ENCODE data around the gene MADD.
"Not testable (repeated sequence)": the region's sequence is repeated elsewhere in the genome, so short reads cannot be mapped to it uniquely, and the experiment has no call there.

Gene MADD

GRCh38 chr11:47278058-47278457, 8.1 kb downstream of the MADD start:
- DNase-seq, result no peak

DNA sequence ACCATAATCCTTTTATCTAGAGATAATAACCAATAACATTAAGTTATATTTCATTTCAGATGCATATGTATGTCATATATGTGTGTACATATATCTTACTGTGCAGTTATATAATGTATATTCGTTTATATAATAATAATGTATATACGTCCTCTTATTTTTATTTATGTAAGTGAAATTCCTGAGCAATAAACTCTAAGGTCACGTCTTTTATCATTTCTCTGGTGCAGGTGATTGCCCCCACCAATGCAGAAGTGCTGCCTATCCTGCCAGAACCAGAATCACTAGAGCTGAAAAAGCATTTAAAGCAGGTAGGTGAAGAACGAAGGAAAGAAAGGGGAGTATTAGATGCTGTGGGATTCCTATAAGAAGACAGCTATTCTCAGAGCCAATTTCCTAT, 8.8 kb downstream of the MADD start:
- DNase-seq, result no peak

DNA sequence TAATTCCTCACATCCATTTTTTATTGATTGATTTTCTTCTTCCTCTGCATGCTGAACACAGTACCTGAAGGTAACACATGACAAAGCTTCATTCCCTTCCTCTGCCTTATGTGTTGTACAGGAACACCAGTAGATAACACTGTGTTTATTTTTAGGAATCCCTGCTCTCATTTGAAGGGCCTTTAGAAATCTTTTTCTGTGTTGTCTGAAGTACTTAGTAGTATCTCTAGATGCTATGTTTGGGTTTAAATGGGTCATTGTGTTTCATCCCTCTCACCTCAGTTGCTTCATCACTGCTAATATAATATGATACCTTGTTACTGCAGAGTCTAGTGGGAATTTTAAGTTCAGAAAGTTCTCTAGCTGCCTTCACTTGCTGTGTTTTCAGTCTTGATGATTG, 10.2 kb downstream of the MADD start:
- no peak for DNase-seq

DNA sequence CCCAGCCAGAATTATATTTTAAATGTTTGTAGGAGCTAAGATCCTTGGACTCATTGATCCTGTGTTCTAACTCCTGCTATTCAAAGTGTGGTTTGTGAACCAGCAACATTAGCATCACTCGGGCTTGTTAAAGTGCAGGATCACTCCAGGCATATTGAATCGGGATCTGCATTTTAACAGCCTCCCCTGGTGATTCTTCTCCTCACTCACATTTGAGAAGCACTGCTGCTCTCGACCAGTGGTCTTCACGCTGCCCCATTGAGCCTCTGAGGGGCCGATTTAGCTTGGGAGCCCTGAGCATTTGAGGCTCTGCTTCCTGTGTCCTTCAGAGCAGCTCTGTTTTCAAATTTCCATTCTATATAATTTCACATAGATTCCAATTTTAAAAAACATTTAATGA, 10.9 kb downstream of the MADD start:
- DNase-seq, result no peak

DNA sequence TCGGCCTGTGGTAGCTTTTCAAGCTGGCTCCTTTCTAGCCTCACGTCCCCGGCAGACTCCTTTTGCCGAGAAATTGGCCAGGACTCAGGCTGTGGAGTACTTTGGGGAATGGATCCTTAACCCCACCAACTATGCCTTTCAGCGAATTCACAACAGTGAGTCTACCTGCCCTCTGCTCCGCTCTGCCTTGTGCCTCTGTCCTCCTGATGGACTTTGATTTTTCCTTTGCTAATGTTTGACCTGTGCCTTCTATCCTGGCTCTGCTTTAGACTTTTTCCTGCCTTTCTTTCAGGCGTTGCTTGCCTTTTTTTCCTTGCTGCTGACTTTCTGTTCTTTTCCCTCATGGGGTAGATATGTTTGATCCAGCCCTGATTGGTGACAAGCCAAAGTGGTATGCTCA, 12.5 kb downstream of the MADD start:
- no peak for DNase-seq

DNA sequence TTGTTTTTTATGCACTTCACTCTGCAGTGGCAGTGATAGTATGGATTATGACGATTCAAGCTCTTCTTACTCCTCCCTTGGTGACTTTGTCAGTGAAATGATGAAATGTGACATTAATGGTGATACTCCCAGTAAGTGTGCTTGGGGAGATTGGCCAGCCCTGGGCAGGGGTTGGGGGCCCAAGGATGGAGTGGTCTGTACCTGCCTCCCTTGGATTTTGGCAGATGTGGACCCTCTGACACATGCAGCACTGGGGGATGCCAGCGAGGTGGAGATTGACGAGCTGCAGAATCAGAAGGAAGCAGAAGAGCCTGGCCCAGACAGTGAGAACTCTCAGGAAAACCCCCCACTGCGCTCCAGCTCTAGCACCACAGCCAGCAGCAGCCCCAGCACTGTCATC, 14.2 kb downstream of the MADD start:
- DNase-seq, result no peak

DNA sequence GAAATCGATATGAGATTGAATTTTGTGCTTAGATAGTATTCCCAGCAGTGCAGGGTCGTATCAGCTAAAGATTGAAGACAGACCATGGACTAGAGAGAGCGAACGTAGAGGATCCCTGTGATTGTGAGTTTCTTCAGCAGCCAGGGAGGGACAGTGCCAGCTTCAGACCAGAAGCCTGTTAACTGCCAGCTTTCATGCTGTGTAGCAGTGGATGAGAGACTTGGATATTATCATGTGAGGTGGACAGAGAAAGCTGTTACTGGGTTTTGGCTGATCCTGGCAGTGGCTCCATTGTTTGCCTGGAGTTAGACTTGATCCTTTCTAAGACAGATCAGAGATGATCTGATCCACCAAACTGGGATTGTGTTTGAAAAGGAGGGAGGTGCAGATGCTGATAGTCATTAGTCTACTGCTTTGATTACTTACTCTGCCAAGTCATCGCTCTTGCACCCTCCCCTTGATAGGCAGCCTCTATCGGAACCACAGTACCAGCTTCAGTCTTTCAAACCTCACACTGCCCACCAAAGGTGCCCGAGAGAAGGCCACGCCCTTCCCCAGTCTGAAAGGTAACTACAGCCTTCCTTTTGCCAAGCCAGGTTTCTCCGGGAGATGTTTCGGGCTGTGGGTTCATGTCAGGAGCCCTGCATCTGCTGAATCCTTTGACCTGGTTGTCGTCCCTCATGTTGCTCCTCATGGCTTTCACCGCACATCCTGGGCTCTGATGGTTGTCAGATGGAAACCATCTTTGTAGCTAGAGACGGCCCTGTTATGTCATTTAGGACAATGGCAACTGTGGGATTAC, 16.2 kb downstream of the MADD start:
- no peak for DNase-seq

DNA sequence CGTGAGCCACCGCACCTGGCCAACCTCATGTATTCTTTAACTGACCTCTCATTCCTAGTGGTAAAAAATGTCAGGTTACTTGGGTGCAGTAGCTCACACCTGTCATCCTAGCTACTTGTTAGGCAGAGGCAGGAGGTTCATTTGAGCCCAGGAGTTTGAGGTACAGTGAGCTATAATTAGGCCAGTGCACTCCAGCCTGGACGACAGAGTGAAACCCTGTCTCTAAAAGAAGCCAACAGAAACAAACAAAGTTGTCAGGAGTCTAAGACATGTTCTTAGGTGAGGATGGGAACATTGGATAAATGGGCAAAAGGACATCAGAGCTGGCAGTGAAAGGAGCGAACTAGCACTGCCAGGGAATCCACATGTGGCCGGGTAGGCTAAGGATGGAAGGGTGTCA, 18.1 kb downstream of the MADD start:
- no peak for DNase-seq

- no peak for DNase-seq
Measured at GRCh38 chr11:47289856-47290255, 19.9 kb downstream of the MADD start.

DNA sequence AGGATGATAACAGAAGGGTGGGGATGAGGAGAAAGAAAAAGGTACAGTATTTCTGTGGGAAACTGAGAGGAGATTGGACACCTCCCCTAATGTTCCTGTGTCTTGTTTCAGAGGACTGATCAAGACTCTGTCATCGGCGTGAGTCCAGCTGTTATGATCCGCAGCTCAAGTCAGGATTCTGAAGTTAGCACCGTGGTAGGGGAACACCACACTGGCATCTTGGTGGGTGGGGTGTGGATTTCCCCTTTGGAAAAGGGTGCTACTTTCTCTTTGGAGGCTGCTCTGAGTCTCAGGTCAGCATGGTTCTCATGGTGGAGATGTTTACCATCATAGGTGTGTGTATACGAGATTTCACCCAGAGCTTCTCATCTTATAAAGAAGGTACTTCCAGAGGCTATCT, 25.5 kb downstream of the MADD start:
- DNase-seq, result no peak

- DNase-seq, result no peak
Measured at GRCh38 chr11:47296045-47296444, 26.1 kb downstream of the MADD start.

GRCh38 chr11:47299078-47299477, 29.1 kb downstream of the MADD start:
- DNase-seq, result no peak

- DNase-seq, result no peak
Measured at GRCh38 chr11:47302853-47303252, 32.9 kb downstream of the MADD start.

GRCh38 chr11:47305734-47306483, 36.0 kb downstream of the MADD start:
- no peak for DNase-seq

- DNase-seq, result no peak
Measured at GRCh38 chr11:47306484-47306844, 36.5 kb downstream of the MADD start.

DNA sequence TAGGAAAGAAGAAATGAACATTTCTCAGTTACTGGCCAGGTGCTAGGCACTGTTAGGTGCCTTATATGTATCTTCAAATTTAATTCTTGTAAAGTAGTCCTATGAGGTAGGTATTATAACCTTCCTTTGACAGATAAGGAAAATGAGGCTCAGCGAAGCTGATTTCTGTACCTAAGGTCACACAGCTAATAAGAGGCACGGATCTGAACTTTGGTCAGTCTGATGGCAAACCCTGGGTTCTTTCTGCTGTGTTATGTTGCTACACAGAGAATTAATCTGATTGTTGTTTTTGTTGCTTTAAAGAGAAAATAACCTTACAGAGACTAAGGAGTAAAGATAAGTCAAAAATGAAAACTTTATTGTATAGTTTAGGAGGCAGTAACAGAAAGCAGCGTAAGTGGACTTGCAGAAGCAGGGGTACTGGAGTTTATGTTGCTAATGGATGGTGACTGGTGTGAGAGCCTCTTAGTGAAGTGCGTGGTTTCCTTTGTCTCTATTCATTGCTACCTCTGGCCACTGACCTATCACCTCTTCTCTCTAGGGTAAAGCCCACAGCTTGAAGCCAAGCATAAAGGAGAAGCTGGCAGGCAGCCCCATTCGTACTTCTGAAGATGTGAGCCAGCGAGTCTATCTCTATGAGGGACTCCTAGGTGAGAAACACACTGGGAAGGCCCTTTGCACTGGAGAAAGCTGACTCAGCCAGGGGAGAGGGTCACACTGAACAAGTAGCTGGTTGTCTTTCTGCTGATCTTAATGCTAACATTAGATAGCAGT, 38.3 kb downstream of the MADD start:
- no peak for DNase-seq

DNA sequence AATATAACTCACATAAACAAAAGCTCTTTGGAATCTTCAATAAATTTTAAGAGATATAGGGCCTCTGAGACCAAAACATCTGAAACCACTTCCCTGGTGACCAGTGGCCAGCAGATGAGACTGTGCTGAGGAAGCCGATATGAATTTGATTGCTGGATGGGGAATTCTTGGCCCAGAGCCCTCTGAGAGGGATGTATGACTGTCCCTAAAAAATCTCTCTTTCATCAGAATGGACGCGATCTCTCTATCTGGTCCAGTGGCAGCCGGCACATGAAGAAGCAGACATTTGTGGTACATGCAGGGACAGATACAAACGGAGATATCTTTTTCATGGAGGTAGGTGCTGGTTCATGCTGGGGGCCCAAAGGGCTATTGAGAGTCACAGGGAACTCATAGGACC, 45.1 kb downstream of the MADD start:
- no peak for DNase-seq

DNA sequence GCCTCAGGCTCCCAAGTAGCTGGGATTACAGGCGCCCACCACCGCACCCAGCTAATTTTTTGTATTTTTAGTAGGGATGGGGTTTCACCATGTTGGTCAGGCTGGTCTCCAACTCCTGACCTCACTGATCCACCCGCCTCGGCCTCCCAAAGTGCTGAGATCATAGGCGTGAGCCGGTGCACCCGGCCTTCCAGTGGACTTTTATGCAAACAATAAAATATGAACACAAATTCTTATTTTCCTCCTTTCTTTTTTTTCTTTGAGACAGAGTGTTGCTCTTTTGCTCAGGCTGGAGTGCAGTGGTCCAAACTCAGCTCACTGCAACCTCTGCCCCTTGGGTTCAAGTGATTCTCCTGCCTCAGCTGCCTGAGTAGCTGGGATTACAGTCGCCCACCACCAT, 46.6 kb downstream of the MADD start:
- not testable (repeated sequence) for DNase-seq

DNA sequence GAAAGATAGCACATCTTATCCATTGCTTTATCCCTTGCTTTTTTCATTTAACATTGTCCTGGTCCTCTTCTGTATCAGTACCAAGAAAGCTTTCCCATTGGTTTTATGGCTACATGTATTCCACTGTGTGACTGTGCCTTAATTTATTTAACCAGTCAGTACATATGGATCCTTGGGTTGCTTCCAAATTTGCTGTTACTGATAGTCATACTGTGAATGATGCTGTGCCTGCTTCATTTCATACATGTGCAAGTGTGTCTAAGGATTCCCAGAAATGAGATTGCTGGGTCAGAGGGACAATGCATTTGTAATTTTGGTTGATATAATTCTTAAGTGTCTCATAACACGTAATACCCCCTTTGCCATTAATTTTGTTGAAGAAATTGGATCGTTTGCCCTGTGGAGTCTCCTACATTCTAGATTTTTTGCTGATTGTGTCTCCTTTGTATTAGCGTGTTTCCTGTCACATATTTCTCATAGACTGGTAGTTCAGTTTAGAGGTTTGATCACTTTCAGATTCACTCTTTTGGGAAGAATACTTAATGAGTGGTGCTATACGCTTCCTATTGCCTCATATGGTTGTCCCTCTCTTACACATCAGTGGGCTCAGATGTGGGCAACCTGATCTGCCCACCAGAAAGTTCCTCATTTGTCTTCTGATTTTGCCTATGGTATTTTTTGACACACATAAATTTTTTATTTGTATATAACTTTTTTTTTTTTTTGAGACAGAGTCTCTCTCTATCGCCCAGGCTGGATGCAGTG, 47.3 kb downstream of the MADD start:
- no peak for DNase-seq

DNA sequence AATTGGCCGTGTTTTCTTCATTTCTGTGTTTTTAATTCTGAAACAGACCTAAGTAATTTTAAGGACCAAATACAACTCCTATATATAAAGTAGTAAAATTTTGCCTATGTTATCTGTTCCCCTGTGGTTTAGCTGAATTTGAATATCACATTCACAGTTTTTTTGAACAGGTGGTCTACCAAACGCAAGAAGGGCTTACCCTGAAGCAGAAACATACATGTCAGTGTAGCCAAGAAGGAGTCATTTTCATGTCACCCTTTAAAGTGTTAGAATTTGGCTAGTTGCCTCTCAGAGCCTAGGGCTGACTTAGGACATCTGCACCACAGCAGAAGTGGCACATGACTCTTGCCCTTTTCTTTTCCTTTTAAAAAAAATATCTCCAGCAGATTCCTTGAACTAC, 48.2 kb downstream of the MADD start:
- DNase-seq, result no peak

DNA sequence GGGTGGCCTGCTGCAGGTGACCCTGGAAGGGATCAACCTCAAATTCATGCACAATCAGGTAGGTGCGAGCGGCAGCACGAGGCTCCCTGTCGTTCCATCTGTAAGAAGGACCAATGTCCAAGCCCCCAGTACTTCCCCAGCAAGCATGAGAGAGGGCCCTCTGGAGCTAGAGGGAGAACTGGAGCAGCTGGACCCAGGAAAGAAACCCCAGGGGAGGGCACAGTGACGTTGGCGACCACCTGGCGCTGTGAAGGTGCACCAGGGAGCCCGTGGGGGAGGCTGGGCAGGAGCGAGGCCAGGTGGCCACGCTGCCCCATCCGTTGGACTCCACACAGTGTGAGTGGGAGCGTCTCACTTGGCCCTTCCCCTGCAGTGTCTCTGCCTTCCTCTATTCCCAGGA, 54.6 kb downstream of the MADD start:
- DNase-seq, result no peak

DNA sequence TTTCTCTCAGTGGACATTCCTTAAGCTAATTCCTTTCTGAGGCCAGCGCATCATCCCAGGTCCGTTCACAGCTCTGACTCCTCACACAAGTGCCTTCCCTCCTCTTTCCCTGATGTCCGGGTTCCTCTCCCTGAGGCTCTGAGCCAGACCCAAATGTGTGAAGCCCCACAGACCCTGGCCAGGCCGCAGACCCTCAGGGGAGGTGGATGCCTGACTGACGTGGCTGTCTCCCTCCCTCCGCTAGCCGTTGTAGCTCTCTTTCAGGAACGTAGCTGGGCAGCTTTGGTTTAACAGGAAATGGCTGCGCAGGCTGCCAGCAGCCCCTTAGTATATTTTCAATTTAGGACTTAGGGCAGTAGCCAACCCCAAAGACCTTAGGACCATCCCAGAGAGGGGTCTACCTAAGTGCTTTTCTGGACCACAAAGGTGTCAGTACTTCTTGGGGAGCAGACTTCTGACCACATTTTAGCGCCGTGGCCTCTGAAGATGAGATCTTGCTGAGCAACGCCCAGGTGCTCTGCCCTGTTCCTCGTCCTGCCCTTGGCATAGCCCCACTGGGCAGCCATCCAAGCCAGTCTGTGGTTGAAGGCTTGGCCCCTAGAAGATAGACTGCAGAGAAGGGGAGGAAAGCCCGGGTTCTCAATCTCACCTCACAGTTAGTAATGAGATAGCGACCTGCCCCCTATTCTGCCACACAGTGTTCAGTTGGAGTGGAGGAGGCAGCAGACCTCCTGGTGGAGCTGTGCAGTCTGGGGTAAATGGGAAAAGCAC, 55.5 kb downstream of the MADD start:
- DNase-seq, result no peak
